Peyer's patch (tissue), 4 donors: ENCODE measurements around the gene ANKRD44. TPM values are rescaled to one million over a fixed set of nuclear protein-coding genes. Genes with fewer than 3 reads are reported as not detected.
"Not testable (repeated sequence)": the region's sequence is repeated elsewhere in the genome, so short reads cannot be mapped to it uniquely, and the experiment has no call there.

Experiments
- DNase-seq, 3 donors: peaks; one replicate each; pipeline ENCODE4 v3.0.0-alpha.2; 2017 to 2019
- H3K27ac ChIP-seq, 4 donors: fragments of 200-600 bp; sonication (generic); one replicate each; pipeline ENCODE4 v1.5.1; 2016 to 2019
- H3K27me3 ChIP-seq, 2 donors: fragments of 200-600 bp; sonication (generic); one replicate each; pipeline ENCODE4 v1.5.1; 2019
- H3K36me3 ChIP-seq, 3 donors: fragments of 200-600 bp; sonication (generic); one replicate each; pipeline ENCODE4 v1.5.1; 2016 to 2019
- H3K4me1 ChIP-seq, 4 donors: fragments of 200-600 bp; sonication (generic); one replicate each; pipeline ENCODE4 v1.5.1; 2016 to 2019
- H3K4me3 ChIP-seq, 4 donors: fragments of 200-600 bp; sonication (generic); 1 replicate in 3 of 4; 2 replicates in 1 of 4; pipeline ENCODE4 v1.5.1; 2016 to 2019; ENCODE audit warnings: mild to moderate bottlenecking in 1 of 4
- H3K9me3 ChIP-seq, 4 donors: fragments of 200-600 bp; sonication (generic); one replicate each; pipeline ENCODE4 v1.5.1; 2016 to 2019; ENCODE audit warnings: mild to moderate bottlenecking in 1 of 4
- POLR2A ChIP-seq, 2 donors: fragments of 450-650 bp; IDR thresholded peaks; one replicate each; pipeline ENCODE4 v1.5.1; 2017; ENCODE audit warnings: antibody characterized with exemption in 2 of 2, mild to moderate bottlenecking in 2 of 2, moderate library complexity in 2 of 2
- total RNA-seq, 4 donors: library from RNA; depleted of rRNA; stranded (reverse); fragments of >200 nt; gene quantifications; one replicate each; pipeline ENCODE4 v1.1.0, GENCODE V29; 2016
- TF ChIP-seq, protein P1 (sequence below), 6 experiments: fragments of 450-650 bp in 4 of 6; fragments of 200-600 bp in 2 of 6; sonication (generic) in 1 of 6; IDR thresholded peaks; one replicate each; pipeline ENCODE4 v1.5.1; 2017 to 2019; ENCODE audit warnings: antibody characterized with exemption in 6 of 6, mild to moderate bottlenecking in 3 of 6, moderate library complexity in 1 of 6

ANKRD44 gene
- total RNA-seq, 4 donors from 2014 or later: 24.8 to 215 (median 32.0) TPM

DNA sequence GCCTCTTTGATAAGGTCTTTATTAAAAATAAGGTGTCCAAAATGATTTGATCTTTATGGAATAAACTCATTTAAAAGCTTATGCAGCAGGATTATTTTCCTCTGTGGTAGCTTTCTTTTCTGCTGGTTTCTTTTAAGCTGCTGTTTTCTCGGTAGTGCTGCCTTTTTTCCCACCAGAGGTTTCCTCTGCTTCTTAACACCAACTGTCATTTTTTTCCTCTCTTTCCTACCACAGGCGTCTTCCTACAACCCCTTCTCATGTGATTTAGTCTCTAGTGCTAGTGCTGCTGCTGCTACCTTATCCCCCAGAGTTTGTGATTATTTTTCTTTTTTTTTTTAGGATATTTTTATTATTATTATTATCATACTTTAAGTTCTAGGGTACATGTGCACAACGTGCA is 281.9 kb downstream of the ANKRD44 start:
- no peak overlapping the region for H3K27ac ChIP-seq
- no peaks in the 10 kb centered on the region for H3K27me3 ChIP-seq
- no peaks in the 10 kb centered on the region for H3K4me1 ChIP-seq
- no peaks in the 10 kb centered on the region for H3K9me3 ChIP-seq
- TF ChIP-seq POLR2A (IDR thresholded peaks at IDR 0.05): no peak
- TF ChIP-seq, protein P1, sequence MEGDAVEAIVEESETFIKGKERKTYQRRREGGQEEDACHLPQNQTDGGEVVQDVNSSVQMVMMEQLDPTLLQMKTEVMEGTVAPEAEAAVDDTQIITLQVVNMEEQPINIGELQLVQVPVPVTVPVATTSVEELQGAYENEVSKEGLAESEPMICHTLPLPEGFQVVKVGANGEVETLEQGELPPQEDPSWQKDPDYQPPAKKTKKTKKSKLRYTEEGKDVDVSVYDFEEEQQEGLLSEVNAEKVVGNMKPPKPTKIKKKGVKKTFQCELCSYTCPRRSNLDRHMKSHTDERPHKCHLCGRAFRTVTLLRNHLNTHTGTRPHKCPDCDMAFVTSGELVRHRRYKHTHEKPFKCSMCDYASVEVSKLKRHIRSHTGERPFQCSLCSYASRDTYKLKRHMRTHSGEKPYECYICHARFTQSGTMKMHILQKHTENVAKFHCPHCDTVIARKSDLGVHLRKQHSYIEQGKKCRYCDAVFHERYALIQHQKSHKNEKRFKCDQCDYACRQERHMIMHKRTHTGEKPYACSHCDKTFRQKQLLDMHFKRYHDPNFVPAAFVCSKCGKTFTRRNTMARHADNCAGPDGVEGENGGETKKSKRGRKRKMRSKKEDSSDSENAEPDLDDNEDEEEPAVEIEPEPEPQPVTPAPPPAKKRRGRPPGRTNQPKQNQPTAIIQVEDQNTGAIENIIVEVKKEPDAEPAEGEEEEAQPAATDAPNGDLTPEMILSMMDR (IDR thresholded peaks at IDR 0.05): no peak
- DNase-seq: no peak
- H3K4me3 ChIP-seq: no peak overlapping the region
- peaks cover 0 to 15% (median 0%) of the 10 kb centered on the region in 3 donors for H3K36me3 ChIP-seq

DNA sequence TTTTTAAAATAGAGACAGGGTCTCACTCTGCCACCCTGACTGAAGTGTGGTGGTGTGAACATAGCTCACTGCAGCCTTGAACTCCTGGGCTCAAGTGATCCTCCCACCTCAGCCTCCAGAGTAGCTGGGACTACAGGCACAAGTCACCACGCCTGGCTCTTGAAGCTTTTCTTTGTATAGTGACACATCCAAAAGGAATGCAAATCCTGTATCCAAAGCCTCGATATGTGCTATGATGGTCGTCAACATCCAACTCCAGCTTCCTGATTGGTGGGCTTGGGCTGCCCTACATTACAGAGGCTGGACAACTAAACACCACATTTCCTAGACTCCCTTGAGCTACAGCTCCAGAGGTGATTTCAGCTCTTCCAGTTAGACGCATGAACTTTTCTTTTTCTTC is 282.4 kb downstream of the ANKRD44 start:
- no peak for DNase-seq
- no peak overlapping the region for H3K4me3 ChIP-seq
- H3K36me3 ChIP-seq: peaks cover 0 to 18% (median 0%) of the 10 kb centered on the region in 3 donors
- H3K4me1 ChIP-seq: no peaks in the 10 kb centered on the region
- no peaks in the 10 kb centered on the region for H3K27me3 ChIP-seq
- no peaks in the 10 kb centered on the region for H3K9me3 ChIP-seq
- no peak overlapping the region for H3K27ac ChIP-seq
- TF ChIP-seq POLR2A (IDR thresholded peaks at IDR 0.05): no peak
- TF ChIP-seq, protein P1 (IDR thresholded peaks at IDR 0.05): no peak

DNA sequence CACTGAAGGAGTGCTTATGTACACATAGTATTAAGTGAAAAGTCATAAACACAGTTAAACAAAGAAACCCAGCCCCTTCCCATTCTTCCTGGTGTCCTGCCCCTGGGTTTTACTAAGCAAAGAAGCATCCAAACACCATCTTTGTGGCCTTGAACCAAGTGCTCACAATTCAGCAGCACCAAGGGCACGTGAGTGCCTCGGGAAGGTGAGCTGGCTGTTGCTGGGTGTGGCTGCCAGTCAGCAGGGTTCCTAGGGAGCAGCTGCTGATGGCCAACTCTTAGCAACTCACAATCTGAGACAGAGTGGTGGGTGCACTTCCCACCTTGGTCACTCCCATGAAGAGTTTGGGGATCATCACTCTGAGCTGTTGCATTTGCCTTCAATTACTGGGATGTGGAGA is 286.4 kb downstream of the ANKRD44 start:
- peaks cover 0 to 18% (median 0%) of the 10 kb centered on the region in 3 donors for H3K36me3 ChIP-seq
- H3K27me3 ChIP-seq: no peaks in the 10 kb centered on the region
- no peak for DNase-seq
- no peak overlapping the region for H3K4me3 ChIP-seq
- H3K4me1 ChIP-seq: no peaks in the 10 kb centered on the region
- H3K27ac ChIP-seq: no peak overlapping the region
- H3K9me3 ChIP-seq: no peaks in the 10 kb centered on the region
- TF ChIP-seq POLR2A (IDR thresholded peaks at IDR 0.05): no peak
- TF ChIP-seq, protein P1 (IDR thresholded peaks at IDR 0.05): no peak

DNA sequence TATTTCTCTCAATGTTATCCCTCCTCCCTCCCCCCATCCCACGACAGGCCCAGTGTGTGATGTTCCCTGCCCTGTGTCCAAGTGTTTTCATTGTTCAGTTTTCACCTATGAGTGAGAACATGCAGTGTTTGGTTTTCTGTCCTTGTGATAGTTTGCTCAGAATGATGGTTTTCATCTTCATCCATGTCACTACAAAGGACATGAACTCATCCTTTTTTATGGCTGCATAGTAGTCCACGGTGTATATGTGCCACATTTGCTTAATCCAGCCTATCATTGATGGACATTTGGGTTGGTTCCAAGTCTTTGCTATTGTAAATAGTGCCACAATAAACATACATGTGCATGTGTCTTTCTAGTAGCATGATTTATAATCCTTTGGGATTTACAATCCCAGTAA is 289.7 kb downstream of the ANKRD44 start:
- not testable (repeated sequence) for DNase-seq, H3K4me3 ChIP-seq, H3K9me3 ChIP-seq, H3K27me3 ChIP-seq, H3K4me1 ChIP-seq, H3K27ac ChIP-seq
- peaks cover 0 to 18% (median 0%) of the 10 kb centered on the region in 3 donors for H3K36me3 ChIP-seq

DNA sequence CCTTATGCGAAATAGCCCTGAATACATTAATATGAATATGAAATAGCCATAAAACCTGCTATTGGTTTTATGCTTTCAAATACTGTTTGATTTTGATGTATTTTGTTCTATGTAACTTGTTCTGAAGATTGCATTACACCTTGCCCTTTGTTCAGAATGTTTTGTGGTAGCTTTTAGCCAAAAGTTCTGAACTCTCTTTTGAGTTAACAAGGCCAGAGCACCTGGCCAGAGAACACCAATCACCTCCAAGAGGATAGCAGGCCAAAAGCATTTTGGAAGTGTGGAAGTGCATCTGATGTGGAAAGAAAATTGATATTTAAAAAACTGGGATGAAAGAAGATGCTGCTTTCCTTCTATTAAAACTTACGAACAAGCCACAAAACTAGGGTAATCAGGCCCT is 297.5 kb downstream of the ANKRD44 start:
- H3K9me3 ChIP-seq: no peaks in the 10 kb centered on the region
- no peak for DNase-seq
- no peaks in the 10 kb centered on the region for H3K4me1 ChIP-seq
- H3K27me3 ChIP-seq: no peaks in the 10 kb centered on the region
- H3K4me3 ChIP-seq: no peak overlapping the region
- peaks cover 0 to 17% (median 0%) of the 10 kb centered on the region in 3 donors for H3K36me3 ChIP-seq
- H3K27ac ChIP-seq: no peak overlapping the region
- TF ChIP-seq POLR2A (IDR thresholded peaks at IDR 0.05): no peak
- TF ChIP-seq, protein P1 (IDR thresholded peaks at IDR 0.05): no peak

DNA sequence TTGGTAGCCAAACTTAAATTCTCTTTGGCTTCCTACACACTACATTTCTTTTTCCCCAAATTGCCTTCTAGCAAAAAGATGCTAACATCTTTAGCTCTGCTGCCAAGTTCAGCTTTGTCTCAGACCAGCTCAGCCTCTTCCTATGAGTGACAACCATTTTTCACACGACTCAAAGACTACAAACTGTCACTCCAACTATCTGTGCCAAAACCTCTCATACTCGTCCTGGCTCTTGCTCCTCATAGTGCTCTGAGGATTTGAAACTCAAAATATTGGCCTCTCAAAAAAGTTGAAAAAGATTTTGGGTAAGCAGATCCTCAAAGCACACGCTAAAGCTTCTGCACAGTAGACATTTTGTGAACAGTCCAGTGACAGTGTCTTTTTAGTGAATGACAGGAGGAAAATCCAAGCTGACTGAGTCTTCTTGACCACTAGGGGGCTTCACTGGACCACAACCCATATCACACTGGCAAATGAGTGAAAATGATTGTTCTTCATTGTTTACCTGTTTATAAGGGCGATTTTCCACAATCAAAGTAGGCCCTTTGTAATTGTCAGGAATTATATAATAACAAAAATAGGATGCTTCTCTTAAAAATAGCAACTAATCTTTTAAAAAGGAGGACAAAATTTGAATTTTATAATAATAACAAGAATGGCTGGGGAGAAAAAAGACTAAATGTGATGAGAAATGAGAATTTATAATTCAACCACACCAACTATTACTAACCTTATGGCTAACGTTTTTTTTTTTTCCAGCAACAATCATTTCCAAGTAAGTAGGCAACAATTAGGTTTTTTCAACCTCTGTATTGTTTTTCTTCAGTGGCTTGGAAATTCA is 298.6 kb downstream of the ANKRD44 start:
- H3K9me3 ChIP-seq: no peaks in the 10 kb centered on the region
- no peaks in the 10 kb centered on the region for H3K27me3 ChIP-seq
- no peak overlapping the region for H3K4me3 ChIP-seq
- peaks cover 0 to 17% (median 0%) of the 10 kb centered on the region in 3 donors for H3K36me3 ChIP-seq
- H3K27ac ChIP-seq: no peak overlapping the region
- no peaks in the 10 kb centered on the region for H3K4me1 ChIP-seq
- no peak for DNase-seq
- TF ChIP-seq, protein P1 (IDR thresholded peaks at IDR 0.05): peak; percentile 51 to 73 (median 68)
- no peak for TF ChIP-seq POLR2A (IDR thresholded peaks at IDR 0.05)
